Aorta (tissue), 5 donors: ENCODE data around the gene GM2A. TPM values are rescaled to one million over a fixed set of nuclear protein-coding genes. Genes with fewer than 3 reads are reported as not detected.

Experiments used
- ATAC-seq: fragments of 200-7000 bp; cut with Tn5 transposase; one replicate; pipeline ENCODE4 v1.9.1; 2022; ENCODE audit warnings: moderate library complexity; ENCODE audit not compliant: low FRiP score
- DNase-seq, 2 donors: peaks; one replicate each; pipeline ENCODE4 v3.0.0-alpha.2; 2020
- H3K27ac ChIP-seq, 2 donors: one replicate each; pipeline ENCODE4 v1.5.1; 2013; ENCODE audit warnings: low read length in 2 of 2, mild to moderate bottlenecking in 2 of 2, moderate library complexity in 2 of 2, control low read depth in 1 of 2, inconsistent platforms in 1 of 2, low read depth in 1 of 2
- H3K27me3 ChIP-seq, 2 donors: one replicate each; pipeline ENCODE4 v1.6.1; 2013; ENCODE audit warnings: control low read depth in 1 of 2, low read length in 1 of 2, mild to moderate bottlenecking in 1 of 2, moderate library complexity in 1 of 2; ENCODE audit not compliant: insufficient read depth in 2 of 2, control insufficient read depth in 1 of 2
- H3K36me3 ChIP-seq, 2 donors: one replicate each; pipeline ENCODE4 v1.6.1; 2013; ENCODE audit warnings: control low read depth in 1 of 2, low read length in 1 of 2, mild to moderate bottlenecking in 1 of 2; ENCODE audit not compliant: insufficient read depth in 2 of 2, control insufficient read depth in 1 of 2
- H3K4me1 ChIP-seq, 2 donors: one replicate each; pipeline ENCODE4 v1.6.1; 2013; ENCODE audit warnings: low read length in 2 of 2, control low read depth in 1 of 2, mild to moderate bottlenecking in 1 of 2, moderate library complexity in 1 of 2; ENCODE audit not compliant: insufficient read depth in 2 of 2, control insufficient read depth in 1 of 2
- H3K4me3 ChIP-seq, 2 donors: one replicate each; pipeline ENCODE4 v1.5.1; 2013; ENCODE audit warnings: low read length in 2 of 2, control low read depth in 1 of 2, mild to moderate bottlenecking in 1 of 2
- H3K9me3 ChIP-seq: one replicate; pipeline ENCODE4 v1.6.1; 2013; ENCODE audit warnings: mild to moderate bottlenecking, low read length; ENCODE audit not compliant: control insufficient read depth
- WGBS, 2 donors: extraction: QIAGEN DNeasy Blood & Tissue Kit; methylation state at CpG; one replicate each; pipeline ENCODE4 v1.1.7; 2013; 5-methylcytosine and 5-hydroxymethylcytosine counted together
- intact Hi-C, 2 donors: fragments of 100-400 bp; cut with DNase I; formaldehyde crosslinking; loops; one replicate each; pipeline versions ENCODE4 v1.14.2 to v1.15.0; 2022
- polyA plus RNA-seq, 2 donors: library from polyadenylated mRNA; stranded (reverse); fragments of 200-250 nt; gene quantifications; one replicate each; pipeline ENCODE4 v1.2.3, GENCODE V29; 2013
- total RNA-seq, 2 donors: library from RNA; stranded (reverse); fragmentation: NEBNext Ultra II Directional; extraction: Animal tissue kit (Norgen Biotek cat#: 25700); gene quantifications; one replicate each; pipeline ENCODE4 v1.2.1, GENCODE V29; 2021
- donor health status: healthy with polysubstance abuse.
- donor health status: Bipolar disorder and iron deficiency.
- donor health status: DM: no; HTN: no; CAD: no.
- donor health status: DM: no; HTN: no; CAD: no.
- donor health status: DM: yes; HTN: yes; CAD: no.

Gene GM2A
- total and polyA plus RNA-seq, 4 donors: 13.7 to 32.7 (median 21.1) TPM

DNA sequence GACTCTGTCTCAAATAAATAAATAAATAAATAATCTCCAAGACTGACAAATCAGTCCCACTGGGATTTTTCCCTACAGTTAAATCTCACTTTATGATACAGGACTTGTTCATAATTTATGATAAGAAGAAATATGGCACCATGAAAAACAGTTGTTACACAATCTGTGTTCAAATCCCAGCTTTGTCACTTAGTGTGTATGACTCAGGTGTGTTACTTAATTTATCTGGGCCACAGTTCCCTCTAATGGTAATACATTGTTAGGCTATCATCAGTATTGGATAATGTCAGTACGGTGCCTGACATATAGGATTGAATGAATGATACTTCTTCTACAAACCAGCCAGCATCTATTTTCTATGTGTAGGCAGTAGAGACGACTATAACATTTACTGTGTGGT lies 27.5 kb downstream of the GM2A start:
- intact Hi-C loops: no loop called here
- no peak overlapping the region for H3K4me3 ChIP-seq
- DNase-seq: no peak
- H3K9me3 ChIP-seq: no peaks in the 10 kb centered on the region
- H3K4me1 ChIP-seq: no peaks in the 10 kb centered on the region
- H3K36me3 ChIP-seq: no peaks in the 10 kb centered on the region
- no peak overlapping the region for H3K27ac ChIP-seq
- ATAC-seq: no peak
- 89 to 94% methylated on average over 2 of the region's 2 CpGs for WGBS, 2 donors
- H3K27me3 ChIP-seq: no peaks in the 10 kb centered on the region

DNA sequence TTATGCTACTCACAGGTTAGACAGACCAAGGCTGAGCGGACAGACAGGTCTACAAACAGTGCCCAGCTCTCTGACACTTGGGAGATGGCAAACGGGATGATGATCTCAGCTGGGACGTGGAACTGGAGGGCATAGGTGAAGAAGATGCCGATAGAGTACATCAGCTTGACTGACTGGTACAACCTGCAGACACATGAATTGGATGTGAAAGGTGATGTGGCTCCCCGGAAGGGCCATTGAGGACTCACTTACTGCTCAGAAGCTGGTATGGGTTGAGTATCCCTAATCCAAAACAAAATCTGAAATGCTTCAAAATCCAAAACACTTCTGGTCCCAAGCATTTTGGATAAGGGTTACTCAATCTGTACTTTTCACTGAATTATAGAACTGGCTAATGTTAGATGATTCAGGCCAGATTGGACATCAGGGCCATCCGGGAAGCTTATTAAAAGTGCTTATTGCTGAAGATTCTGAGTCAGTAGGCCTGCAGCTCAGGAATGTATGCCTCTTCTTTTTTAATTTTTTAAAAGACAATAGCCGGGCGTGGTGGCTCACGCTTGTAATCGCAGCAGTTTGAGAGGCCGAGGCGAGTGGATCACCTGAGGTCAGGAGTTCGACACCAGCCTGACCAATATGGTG lies 28.1 kb downstream of the GM2A start:
- DNase-seq (no peak), ATAC-seq (no peak)
- 94% methylated on average over 13 of the region's 13 CpGs for WGBS, 2 donors
- no peaks in the 10 kb centered on the region for H3K9me3 ChIP-seq
- no peak overlapping the region for H3K4me3 ChIP-seq
- H3K27ac ChIP-seq: no peak overlapping the region
- H3K27me3 ChIP-seq: no peaks in the 10 kb centered on the region
- H3K4me1 ChIP-seq: no peaks in the 10 kb centered on the region
- intact Hi-C loops: no loop called here
- no peaks in the 10 kb centered on the region for H3K36me3 ChIP-seq

DNA sequence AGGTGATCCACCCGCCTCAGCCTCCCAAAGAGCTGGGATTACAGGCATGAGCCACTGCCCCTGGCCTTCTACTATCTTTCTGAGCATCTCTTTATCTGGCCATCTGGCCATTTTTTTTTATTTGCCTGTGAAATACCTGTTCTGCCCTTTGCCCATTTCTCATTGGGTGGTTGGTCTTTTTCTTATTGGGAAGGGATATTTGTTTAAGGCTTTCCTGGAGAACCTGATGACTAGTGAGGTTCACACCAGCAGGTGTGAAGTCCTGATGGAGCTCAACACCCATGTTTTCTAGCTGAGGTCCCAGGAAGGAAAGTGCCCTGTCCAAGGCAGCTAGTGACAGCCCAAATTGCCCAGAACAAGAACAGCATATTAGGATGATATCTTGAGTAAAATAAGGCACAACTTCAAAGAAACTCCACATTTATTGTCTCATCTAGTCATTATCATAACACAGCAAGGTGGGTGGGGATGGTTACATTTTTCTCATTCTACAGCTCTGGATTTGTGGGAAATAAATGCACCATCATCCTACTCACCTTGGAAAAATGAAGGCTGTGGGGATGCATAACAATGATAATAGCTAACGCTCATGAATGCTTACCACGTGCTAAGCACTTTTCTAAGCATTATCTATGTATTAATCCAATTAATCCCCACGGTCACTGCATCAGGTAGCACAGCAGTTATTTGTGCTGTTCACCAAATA lies 30.3 kb downstream of the GM2A start:
- Histone ChIP-seq H3K27ac (no peak overlapping the region), H3K4me3 (no peak overlapping the region), H3K4me1 (no peaks in the 10 kb centered on the region), H3K27me3 (no peaks in the 10 kb centered on the region), H3K36me3 (no peaks in the 10 kb centered on the region), H3K9me3 (no peaks in the 10 kb centered on the region)
- intact Hi-C loops: no loop called here
- ATAC-seq: no peak
- DNase-seq: no peak
- 84% methylated on average over 4 of the region's 4 CpGs for WGBS, 2 donors

- DNase-seq (no peak), ATAC-seq (no peak)
- Histone ChIP-seq H3K27ac (no peak overlapping the region), H3K4me3 (no peak overlapping the region), H3K36me3 (no peaks in the 10 kb centered on the region), H3K4me1 (no peaks in the 10 kb centered on the region), H3K27me3 (no peaks in the 10 kb centered on the region), H3K9me3 (no peaks in the 10 kb centered on the region)
- 22 to 27% methylated on average over 8 of the region's 8 CpGs for WGBS, 2 donors
- intact Hi-C loops: no loop called here
Measured at GRCh38 chr5:151284392-151284967, 31.5 kb downstream of the GM2A start.

DNA sequence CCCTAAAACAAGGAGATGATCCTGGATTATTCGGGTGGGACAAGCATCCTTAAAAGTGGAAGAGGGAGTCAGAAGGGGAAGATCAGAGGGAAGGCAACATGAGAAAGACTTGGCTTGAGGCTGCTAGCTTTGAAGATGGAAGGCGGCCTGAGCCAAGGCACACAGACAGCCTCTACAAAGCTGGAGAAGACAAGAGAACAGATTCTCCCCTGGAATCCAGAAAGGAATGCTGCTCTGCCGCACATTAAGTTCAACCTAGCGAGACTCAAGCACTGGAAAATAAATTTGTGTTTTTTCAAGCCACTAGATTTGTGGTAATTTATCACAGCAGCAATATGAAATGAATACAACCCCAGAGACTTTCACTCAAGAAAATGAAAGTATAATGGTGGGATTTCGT lies 32.7 kb downstream of the GM2A start:
- DNase-seq (no peak), ATAC-seq (no peak)
- Histone ChIP-seq H3K27me3 (no peaks in the 10 kb centered on the region), H3K9me3 (no peaks in the 10 kb centered on the region), H3K4me1 (no peaks in the 10 kb centered on the region), H3K4me3 (no peak overlapping the region), H3K27ac (no peak overlapping the region), H3K36me3 (no peaks in the 10 kb centered on the region)
- WGBS, 2 donors: 34 to 52% methylated on average over 5 of the region's 5 CpGs
- intact Hi-C loops: no loop called here

DNA sequence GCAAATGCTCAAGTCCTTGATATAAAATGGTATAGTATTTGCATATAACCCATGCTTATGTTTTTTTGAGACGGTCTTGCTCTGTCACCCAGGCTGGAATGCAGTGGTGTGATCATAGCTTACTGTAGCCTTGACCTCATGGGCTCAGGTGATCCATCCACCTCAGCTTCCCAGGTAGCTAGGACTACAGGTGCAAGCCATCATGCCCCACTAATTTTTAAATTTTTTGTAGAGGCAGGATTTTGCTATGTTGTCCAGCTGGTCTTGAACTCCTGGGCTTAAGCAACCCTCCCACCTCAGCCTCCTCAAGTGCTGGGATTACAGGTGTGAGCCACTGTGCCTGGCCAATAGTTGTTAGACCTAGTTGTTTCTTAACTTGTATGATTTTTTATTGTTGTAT lies 33.3 kb downstream of the GM2A start:
- 81 to 86% methylated on average over 1 of the region's 1 CpG for WGBS, 2 donors

DNA sequence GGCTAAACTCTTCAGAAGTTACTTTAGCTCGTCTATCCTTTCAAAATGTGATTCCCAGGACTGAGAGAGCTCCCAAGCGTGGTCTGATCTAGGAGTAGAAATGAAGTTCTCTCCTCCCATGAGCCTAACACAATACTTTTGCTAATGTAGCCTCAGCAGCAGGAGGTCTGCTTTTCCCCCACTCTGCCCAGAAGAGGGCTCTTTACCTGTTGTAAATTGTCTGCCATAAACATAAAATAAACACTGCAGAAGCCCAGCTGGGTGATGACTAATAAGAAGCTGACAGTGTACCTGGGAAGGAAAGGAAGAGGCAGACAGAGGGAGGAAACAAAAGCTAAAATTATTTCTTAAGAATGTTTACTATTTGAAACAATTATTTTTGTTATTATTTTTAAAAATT lies 35.2 kb downstream of the GM2A start:
- H3K27me3 ChIP-seq: no peaks in the 10 kb centered on the region
- H3K27ac ChIP-seq: no peak overlapping the region
- no peaks in the 10 kb centered on the region for H3K9me3 ChIP-seq
- WGBS, 2 donors: 45 to 64% methylated on average over 2 of the region's 2 CpGs
- intact Hi-C loops: no loop called here
- ATAC-seq (no peak), DNase-seq (no peak)
- no peaks in the 10 kb centered on the region for H3K36me3 ChIP-seq
- H3K4me1 ChIP-seq: no peaks in the 10 kb centered on the region
- no peak overlapping the region for H3K4me3 ChIP-seq

More for the DNA sequence above, 33.3 kb downstream of the GM2A start:
- Histone ChIP-seq H3K36me3 (no peaks in the 10 kb centered on the region), H3K9me3 (no peaks in the 10 kb centered on the region), H3K27me3 (no peaks in the 10 kb centered on the region), H3K4me3 (no peak overlapping the region), H3K4me1 (no peaks in the 10 kb centered on the region), H3K27ac (no peak overlapping the region)
- intact Hi-C loops: no loop called here
- DNase-seq (no peak), ATAC-seq (no peak)

DNA sequence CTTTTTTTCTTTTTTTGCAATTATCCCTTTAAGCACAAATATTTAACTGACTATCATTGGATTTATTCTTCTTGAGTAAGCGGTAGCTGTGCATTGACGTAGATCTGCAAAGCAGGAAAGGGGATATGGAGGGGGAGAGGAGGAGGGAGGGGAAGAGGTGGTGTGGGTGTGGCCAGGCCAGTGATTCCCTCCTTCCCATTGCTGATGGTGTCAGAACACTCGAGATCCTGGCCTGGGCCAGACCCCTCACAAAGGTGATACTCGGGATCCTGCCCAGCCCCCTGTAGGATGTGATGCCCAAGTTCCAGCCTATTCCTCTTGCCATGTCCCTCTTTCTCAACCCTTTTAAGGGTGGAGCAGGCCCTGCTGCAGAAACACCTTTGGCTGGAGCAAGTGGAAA lies 40.6 kb downstream of the GM2A start:
- no peak for DNase-seq
- intact Hi-C loops: no loop called here
- ATAC-seq: no peak

DNA sequence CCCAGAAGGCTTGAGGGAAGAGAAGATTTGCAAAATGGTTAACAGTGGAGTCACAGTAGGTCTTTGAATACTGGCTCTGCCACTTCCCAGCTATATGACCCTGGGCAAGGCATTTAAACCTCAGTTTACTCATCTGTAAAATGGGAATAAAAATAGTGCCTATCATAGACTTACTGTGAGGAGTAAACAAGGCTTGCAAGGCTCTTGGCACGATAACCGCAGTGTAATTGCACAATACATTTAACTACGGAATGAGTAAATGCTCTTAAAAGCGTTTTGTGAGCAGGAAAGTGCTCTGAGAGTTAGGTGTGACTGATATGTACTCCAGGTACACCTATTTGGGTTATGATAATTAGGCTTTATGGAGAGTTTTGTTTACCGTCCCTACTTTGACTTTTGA lies 42.2 kb downstream of the GM2A start:
- no peak for ATAC-seq
- intact Hi-C loops: no loop called here
- Histone ChIP-seq H3K4me1 (no peaks in the 10 kb centered on the region), H3K9me3 (no peaks in the 10 kb centered on the region), H3K36me3 (no peaks in the 10 kb centered on the region), H3K27me3 (no peaks in the 10 kb centered on the region), H3K27ac (no peak overlapping the region), H3K4me3 (no peak overlapping the region)
- WGBS, 2 donors: 86% methylated on average over 5 of the region's 5 CpGs
- DNase-seq: no peak

More for the DNA sequence above, 40.6 kb downstream of the GM2A start:
- H3K27ac ChIP-seq: no peak overlapping the region
- no peaks in the 10 kb centered on the region for H3K36me3 ChIP-seq
- no peak overlapping the region for H3K4me3 ChIP-seq
- no peaks in the 10 kb centered on the region for H3K27me3 ChIP-seq
- no peaks in the 10 kb centered on the region for H3K9me3 ChIP-seq
- H3K4me1 ChIP-seq: no peaks in the 10 kb centered on the region
- 53 to 60% methylated on average over 4 of the region's 4 CpGs for WGBS, 2 donors
